ENCODE results near the gene MTMR2. TPM values are rescaled to one million over a fixed set of nuclear protein-coding genes. Genes with fewer than 3 reads are reported as not detected.

The MTMR2 gene
- total and polyA plus RNA-seq, 2 experiments from 2014 or later, result 26.6 to 52.6 TPM

- TF ChIP-seq ZNF462 (CRISPR knock-in tag; IDR thresholded peaks at IDR 0.05) (no peak), CREB1 (CRISPR knock-in tag; IDR thresholded peaks at IDR 0.05; ENCODE audit: low read depth) (peak; percentile 100)
Observed at GRCh38 chr11:95790123-95790932, 133.6 kb downstream of the MTMR2 start, which contains the start of gene CEP57 (continued).

GRCh38 chr11:95789506-95790122 is 134.3 kb downstream of the MTMR2 start, which contains the start of gene FAM76B:
Gene FAM76B, minus strand, starts transcription at chr11:95789782. Its CDS starts 304 bp downstream, at chr11:95789478.
- peaks cover 34% of the 10 kb centered on the region for H3K4me1 Mint-ChIP-seq
- TF ChIP-seq CREB1 (CRISPR knock-in tag; IDR thresholded peaks at IDR 0.05; ENCODE audit: low read depth) (peak; percentile 95), POLR2AphosphoS5 (IDR thresholded peaks at IDR 0.05; ENCODE audit: low read depth) (peak; percentile 87), ETS1 (IDR thresholded peaks at IDR 0.05) (peak; percentile 70), EZH2 (IDR thresholded peaks at IDR 0.05; ENCODE audit: low read depth, unreplicated experiment) (no peak), CTCF (conservative IDR thresholded peaks at IDR 0.05; ENCODE audit: low read depth in 2 of 2) (no peak), ZNF331 (CRISPR knock-in tag; IDR thresholded peaks at IDR 0.05; ENCODE audit: low read depth) (no peak)
- H3K4me3 ChIP-seq, result peak within 1 kb of the TSS; percentile 92
- ATAC-seq, result peak; percentile 80
- 0 out of 3 replicates have a peak, but pooled peaks cover 4% of the 10 kb centered on the region for H3K9me3 Mint-ChIP-seq
- no peaks in the 10 kb centered on the region for H3K27me3 ChIP-seq (ENCODE audit: insufficient read depth)
- H4K20me1 ChIP-seq (replicated peaks; ENCODE audit: insufficient read depth), result peaks cover 19% of the 10 kb centered on the region; the same call in 1 of the 2 replicates
- H3K27ac ChIP-seq (ENCODE audit: low read depth), result peak within 1 kb of the TSS; percentile 98
- H3F3A ChIP-seq (replicated peaks; ENCODE audit: low read depth), result 0 out of 2 replicates have a peak, but pooled peaks cover 5% of the 10 kb centered on the region
- H3K36me3 Mint-ChIP-seq (ENCODE audit: low read depth), result peaks cover 36% of the 10 kb centered on the region
- H3K79me2 ChIP-seq (replicated peaks; ENCODE audit: insufficient read depth), result peaks cover 59% of the 10 kb centered on the region
- DNase-seq (ENCODE audit: low spot score), result peak; percentile 98
- H3K27ac Mint-ChIP-seq, result peak within 1 kb of the TSS; percentile 100
- peaks cover 17% of the 10 kb centered on the region for H3K4me1 ChIP-seq (ENCODE audit: insufficient read depth)
- peak within 1 kb of the TSS; percentile 63 for H2AFZ ChIP-seq
- H3K9me2 ChIP-seq (ENCODE audit: insufficient read depth), result no peaks in the 10 kb centered on the region
- H3K27me3 Mint-ChIP-seq (ENCODE audit: insufficient read depth, low read depth, poor library complexity), result peaks cover 8% of the 10 kb centered on the region
- peak within 1 kb of the TSS; percentile 94 for H3K4me2 ChIP-seq
- peak within 1 kb of the TSS; percentile 98 for H3K4me3 Mint-ChIP-seq
- H3K36me3 ChIP-seq (ENCODE audit: insufficient read depth), result peaks cover 12% of the 10 kb centered on the region

All from GM23338 (cell line).